OCI-LY3 (cell line): ENCODE data around the gene GMPPA.

Source experiments
- H2AFZ ChIP-seq: fragments of 200-600, 300-600 bp; shearing (Covaris generic); 2 replicates; pipeline ENCODE4 v1.6.0; 2014; ENCODE audit warnings: antibody characterized with exemption, low read depth, low read length
- H3K27ac ChIP-seq: fragments of 200-600, 300-600 bp; sonication (generic); 2 replicates; pipeline ENCODE4 v1.5.1; 2014; ENCODE audit warnings: mild to moderate bottlenecking, low read length, moderate library complexity, mixed read lengths
- H3K27me3 ChIP-seq: fragments of 200-600, 300-600 bp; sonication (generic); 2 replicates; pipeline ENCODE4 v1.6.1; 2014; ENCODE audit warnings: low read depth, low read length, mixed read lengths
- H3K36me3 ChIP-seq: fragments of 200-600, 300-600 bp; sonication (generic); replicated peaks from 2 replicates; pipeline ENCODE3; 2014; ENCODE audit warnings: low read depth, low read length, mixed read lengths
- H3K4me1 ChIP-seq: fragments of 300-600, 200-600 bp; sonication (generic); 2 replicates; pipeline ENCODE4 v1.6.1; 2014; ENCODE audit warnings: low read length, mixed read lengths
- H3K4me2 ChIP-seq: fragments of 200-600, 300-600 bp; sonication (generic); 2 replicates; pipeline ENCODE4 v1.6.1; 2014; ENCODE audit warnings: low read length, mixed read lengths
- H3K4me3 ChIP-seq: fragments of 300-600, 200-600 bp; sonication (generic); 2 replicates; pipeline ENCODE4 v1.5.1; 2014; ENCODE audit warnings: antibody characterized with exemption, mild to moderate bottlenecking, low read length, moderate library complexity
- H3K79me2 ChIP-seq: fragments of 300-600, 200-600 bp; shearing (Covaris generic); 2 replicates; pipeline ENCODE4 v1.6.1; 2014; ENCODE audit warnings: mild to moderate bottlenecking, low read length, mixed read lengths
- H3K9ac ChIP-seq: fragments of 300-600, 200-600 bp; shearing (Covaris generic); 2 replicates; pipeline ENCODE4 v1.6.0; 2014; ENCODE audit warnings: mild to moderate bottlenecking, low read length, moderate library complexity
- H3K9me3 ChIP-seq: fragments of 200-600, 300-600 bp; shearing (Covaris generic); 2 replicates; pipeline ENCODE4 v1.6.1; 2014; ENCODE audit warnings: low read length, mixed read lengths; ENCODE audit not compliant: insufficient read depth
- H4K20me1 ChIP-seq: fragments of 200-600, 300-600 bp; sonication (generic); 2 replicates; pipeline ENCODE4 v1.6.1; 2016; ENCODE audit warnings: low read length, mixed read lengths; ENCODE audit not compliant: insufficient read depth
- EZH2phosphoT487 ChIP-seq: fragments of 200-600 bp; shearing (Covaris generic); IDR thresholded peaks from 2 replicates; pipeline ENCODE4 v1.6.1; 2018; ENCODE audit warnings: antibody characterized with exemption, mixed run types, low read depth
- TF ChIP-seq, protein P1 (sequence below): fragments of 200-600, 300-600 bp; sonication (generic); IDR thresholded peaks from 2 replicates; pipeline ENCODE4 v1.5.1; 2014; ENCODE audit warnings: antibody characterized with exemption, low read length, low read depth

The GMPPA gene

DNA sequence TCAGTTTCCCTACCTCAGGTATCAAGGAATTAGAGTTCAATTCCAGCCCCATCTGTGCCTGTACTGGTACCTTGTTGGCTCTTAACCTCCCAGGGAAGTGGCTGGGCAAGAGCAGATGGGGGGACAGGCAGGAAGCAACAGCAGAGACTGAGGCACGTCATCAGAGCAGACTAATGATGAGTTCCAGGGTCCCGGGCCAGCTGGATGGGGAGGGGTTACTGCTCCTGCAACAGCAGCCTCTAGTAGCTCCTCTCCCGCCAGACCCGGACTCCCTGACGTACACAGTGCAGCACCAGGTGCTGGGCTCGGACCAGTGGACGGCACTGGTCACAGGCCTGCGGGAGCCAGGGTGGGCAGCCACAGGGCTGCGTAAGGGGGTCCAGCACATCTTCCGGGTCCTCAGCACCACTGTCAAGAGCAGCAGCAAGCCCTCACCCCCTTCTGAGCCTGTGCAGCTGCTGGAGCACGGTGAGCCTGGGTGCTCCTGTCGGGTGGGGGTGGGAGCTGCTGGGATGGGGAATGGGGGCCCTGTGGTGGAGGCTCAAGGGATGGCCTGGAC is 26.0 kb upstream of the GMPPA start:
- Histone ChIP-seq H3K4me2 (no peak overlapping the region), H4K20me1 (no peaks in the 10 kb centered on the region), H3K9ac (no peak overlapping the region), H3K27ac (no peak overlapping the region), H3K36me3 (no peaks in the 10 kb centered on the region), H2AFZ (no peak overlapping the region), H3K27me3 (no peaks in the 10 kb centered on the region; the same call in 1 of the 2 replicates), H3K4me3 (no peak overlapping the region), H3K4me1 (no peaks in the 10 kb centered on the region), H3K9me3 (no peaks in the 10 kb centered on the region), H3K79me2 (no peaks in the 10 kb centered on the region)
- TF ChIP-seq, protein P1, sequence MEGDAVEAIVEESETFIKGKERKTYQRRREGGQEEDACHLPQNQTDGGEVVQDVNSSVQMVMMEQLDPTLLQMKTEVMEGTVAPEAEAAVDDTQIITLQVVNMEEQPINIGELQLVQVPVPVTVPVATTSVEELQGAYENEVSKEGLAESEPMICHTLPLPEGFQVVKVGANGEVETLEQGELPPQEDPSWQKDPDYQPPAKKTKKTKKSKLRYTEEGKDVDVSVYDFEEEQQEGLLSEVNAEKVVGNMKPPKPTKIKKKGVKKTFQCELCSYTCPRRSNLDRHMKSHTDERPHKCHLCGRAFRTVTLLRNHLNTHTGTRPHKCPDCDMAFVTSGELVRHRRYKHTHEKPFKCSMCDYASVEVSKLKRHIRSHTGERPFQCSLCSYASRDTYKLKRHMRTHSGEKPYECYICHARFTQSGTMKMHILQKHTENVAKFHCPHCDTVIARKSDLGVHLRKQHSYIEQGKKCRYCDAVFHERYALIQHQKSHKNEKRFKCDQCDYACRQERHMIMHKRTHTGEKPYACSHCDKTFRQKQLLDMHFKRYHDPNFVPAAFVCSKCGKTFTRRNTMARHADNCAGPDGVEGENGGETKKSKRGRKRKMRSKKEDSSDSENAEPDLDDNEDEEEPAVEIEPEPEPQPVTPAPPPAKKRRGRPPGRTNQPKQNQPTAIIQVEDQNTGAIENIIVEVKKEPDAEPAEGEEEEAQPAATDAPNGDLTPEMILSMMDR: no peak
- TF ChIP-seq EZH2phosphoT487: no peak

DNA sequence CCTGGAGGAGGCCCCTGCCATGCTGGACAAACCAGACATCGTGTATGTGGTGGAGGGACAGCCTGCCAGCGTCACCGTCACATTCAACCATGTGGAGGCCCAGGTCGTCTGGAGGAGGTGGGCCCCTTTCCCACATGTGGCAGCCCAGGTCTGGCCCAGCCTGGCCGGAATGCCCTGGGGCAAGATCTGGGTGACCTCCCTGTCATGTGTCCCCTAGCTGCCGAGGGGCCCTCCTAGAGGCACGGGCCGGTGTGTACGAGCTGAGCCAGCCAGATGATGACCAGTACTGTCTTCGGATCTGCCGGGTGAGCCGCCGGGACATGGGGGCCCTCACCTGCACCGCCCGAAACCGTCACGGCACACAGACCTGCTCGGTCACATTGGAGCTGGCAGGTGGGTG is 25.2 kb upstream of the GMPPA start:
- Histone ChIP-seq H2AFZ (no peak overlapping the region), H3K4me2 (no peak overlapping the region), H3K79me2 (no peaks in the 10 kb centered on the region), H3K9ac (no peak overlapping the region), H3K4me1 (no peaks in the 10 kb centered on the region), H3K27me3 (no peaks in the 10 kb centered on the region; the same call in none of the 2 replicates), H3K36me3 (no peaks in the 10 kb centered on the region), H3K9me3 (no peaks in the 10 kb centered on the region), H4K20me1 (no peaks in the 10 kb centered on the region), H3K4me3 (no peak overlapping the region), H3K27ac (no peak overlapping the region)
- TF ChIP-seq EZH2phosphoT487: no peak
- TF ChIP-seq, protein P1: no peak

DNA sequence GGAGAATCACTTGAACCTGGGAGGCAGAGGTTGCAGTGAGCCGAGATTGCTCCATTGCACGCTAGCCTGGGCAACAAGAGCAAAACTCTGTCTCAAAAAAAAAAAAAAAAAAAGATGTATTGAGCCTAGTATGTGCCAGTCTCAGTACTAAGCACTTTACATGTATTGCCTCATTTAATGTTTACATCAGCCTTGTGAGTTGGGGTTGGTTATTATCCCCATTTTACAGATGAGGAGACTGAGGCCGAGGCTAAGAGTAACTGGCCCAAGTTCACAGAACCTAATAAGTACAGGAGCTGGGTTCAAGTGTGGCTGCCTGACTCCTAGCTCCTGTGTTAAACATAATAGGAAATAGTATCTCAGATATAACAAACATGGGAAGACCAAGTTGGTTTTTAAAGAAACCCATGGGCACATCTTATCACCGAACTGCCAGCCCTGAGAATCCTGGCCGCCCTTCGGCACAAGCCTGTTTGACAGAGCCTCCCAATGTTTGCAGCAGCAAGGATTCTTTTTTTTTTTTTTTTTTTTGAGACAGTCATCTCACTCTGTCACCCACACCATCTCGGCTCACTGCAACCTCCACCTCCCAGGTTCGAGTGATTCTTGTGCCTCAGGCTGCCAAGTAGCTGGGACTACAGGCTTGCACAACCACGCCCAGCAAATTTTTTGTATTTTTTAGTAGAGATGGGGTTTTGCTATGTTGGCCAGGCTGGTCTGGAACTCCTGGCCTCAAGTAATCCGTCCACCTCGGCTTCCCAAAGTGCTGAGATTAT is 24.2 kb upstream of the GMPPA start:
- no peaks in the 10 kb centered on the region for H3K4me1 ChIP-seq
- no peak overlapping the region for H3K4me2 ChIP-seq
- no peaks in the 10 kb centered on the region; the same call in none of the 2 replicates for H3K27me3 ChIP-seq
- H3K36me3 ChIP-seq: no peaks in the 10 kb centered on the region
- TF ChIP-seq EZH2phosphoT487: no peak
- TF ChIP-seq, protein P1: no peak
- H2AFZ ChIP-seq: no peak overlapping the region
- no peaks in the 10 kb centered on the region for H3K9me3 ChIP-seq
- no peaks in the 10 kb centered on the region for H3K79me2 ChIP-seq
- no peak overlapping the region for H3K9ac ChIP-seq
- H3K4me3 ChIP-seq: no peak overlapping the region
- no peak overlapping the region for H3K27ac ChIP-seq
- no peaks in the 10 kb centered on the region for H4K20me1 ChIP-seq

DNA sequence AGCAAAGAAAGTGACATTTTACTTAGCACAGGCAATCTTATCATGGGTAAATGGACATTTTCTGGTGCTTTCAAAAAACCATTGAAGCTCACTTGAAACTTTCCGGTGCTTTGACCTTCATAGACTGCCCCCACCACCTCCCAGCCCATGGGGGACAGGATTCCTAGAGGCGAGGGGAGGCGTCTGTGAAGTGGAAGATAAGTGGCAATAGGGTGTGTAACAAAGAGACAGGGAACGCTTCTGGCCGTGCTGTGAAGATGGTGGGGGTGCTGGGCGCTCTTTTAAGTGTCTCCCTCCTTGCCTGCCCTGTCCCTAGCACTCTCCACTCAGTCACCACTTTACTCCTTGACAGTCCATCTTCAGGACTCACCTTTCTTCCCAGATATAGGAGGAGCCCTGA is 23.4 kb upstream of the GMPPA start:
- H3K9ac ChIP-seq: no peak overlapping the region

More for the DNA sequence above, 23.4 kb upstream of the GMPPA start:
- H3K4me1 ChIP-seq: no peaks in the 10 kb centered on the region
- no peaks in the 10 kb centered on the region for H3K79me2 ChIP-seq
- no peaks in the 10 kb centered on the region for H4K20me1 ChIP-seq
- no peak overlapping the region for H2AFZ ChIP-seq
- H3K27me3 ChIP-seq: no peaks in the 10 kb centered on the region; the same call in none of the 2 replicates
- H3K27ac ChIP-seq: no peak overlapping the region
- no peak overlapping the region for H3K4me3 ChIP-seq
- no peaks in the 10 kb centered on the region for H3K36me3 ChIP-seq
- no peak overlapping the region for H3K4me2 ChIP-seq
- H3K9me3 ChIP-seq: no peaks in the 10 kb centered on the region
- TF ChIP-seq, protein P1: no peak
- TF ChIP-seq EZH2phosphoT487: no peak
